Stimulated activated effector memory CD8-positive, alpha-beta T cell treated with anti-CD3 and anti-CD28 coated beads, Interleukin-12 subunit alpha, Interleukin-12 subunit beta, amount 100 ng/mL, for 72 hours (primary cell): ENCODE results near the gene NXPH1.

Experiments
- ATAC-seq: fragments of 150-1000 bp; cut with Tn5 transposase; 2 replicates; pipeline ENCODE4 v1.10.0; 2021
- DNase-seq, 2 donors: peaks; one replicate each; pipeline ENCODE4 v3.0.0; 2021 to 2022; ENCODE audit warnings: low spot score in 2 of 2
- H3K27ac Mint-ChIP-seq: one replicate; pipeline ENCODE4 v1.8.0; 2022; ENCODE audit warnings: mild to moderate bottlenecking, mixed read lengths
- H3K36me3 Mint-ChIP-seq: one replicate; pipeline ENCODE4 v1.8.0; 2022; ENCODE audit warnings: mild to moderate bottlenecking, mixed read lengths
- H3K4me1 Mint-ChIP-seq: one replicate; pipeline ENCODE4 v1.8.0; 2022; ENCODE audit warnings: mixed read lengths
- H3K4me3 Mint-ChIP-seq: one replicate; pipeline ENCODE4 v1.8.0; 2022; ENCODE audit warnings: mild to moderate bottlenecking, mixed read lengths
- H3K9me3 Mint-ChIP-seq: one replicate; pipeline ENCODE4 v1.8.0; 2022; ENCODE audit warnings: mixed read lengths

Gene NXPH1

DNA sequence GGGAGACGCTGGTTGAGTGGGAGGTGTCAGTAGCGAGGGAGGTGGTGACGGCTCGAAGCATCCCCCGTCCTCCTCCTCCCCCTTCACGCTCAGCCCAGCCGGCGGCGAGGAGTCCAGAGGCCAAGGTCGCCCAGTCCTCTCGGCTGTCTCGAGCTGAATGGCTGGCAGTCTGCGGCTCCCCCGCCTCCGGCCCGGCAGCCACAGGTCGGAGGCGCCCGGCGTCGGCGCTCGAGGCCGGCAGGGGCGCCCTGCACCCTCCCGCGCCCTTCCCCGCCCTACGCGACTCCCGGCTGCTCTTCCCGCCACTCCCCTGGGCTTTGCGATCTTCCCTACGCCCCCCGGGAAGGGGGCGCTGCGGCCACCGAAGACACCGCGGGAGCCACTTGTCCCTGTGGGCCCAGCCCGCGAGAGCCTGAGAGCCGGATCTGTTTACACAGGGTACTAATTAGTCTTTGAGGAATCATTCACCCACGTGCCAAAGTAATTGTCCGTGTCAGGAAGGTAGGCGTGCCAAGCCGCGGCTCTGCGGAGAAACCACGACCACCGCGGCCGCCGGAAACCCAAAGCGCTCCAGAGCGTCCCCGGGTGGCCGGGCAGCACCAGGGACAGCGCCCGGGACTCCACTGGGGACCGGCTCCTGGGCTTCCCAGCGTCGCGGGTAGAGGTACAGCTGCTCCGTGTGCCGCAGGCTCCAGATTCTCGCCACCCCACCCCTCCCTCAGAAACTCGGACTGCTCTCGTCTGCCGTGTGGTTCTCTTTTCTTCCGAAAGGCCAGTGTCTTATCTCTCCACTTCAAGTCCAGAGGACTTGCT, at the start of gene NXPH1:
TSS of gene NXPH1 (plus strand) at position 133 of the 813 bp plus-strand sequence.
- no peak within 1 kb of the TSS for H3K27ac Mint-ChIP-seq
- DNase-seq (no peak), ATAC-seq (peak; percentile 36)
- H3K9me3 Mint-ChIP-seq, result peaks cover 3% of the 10 kb centered on the region
- peaks cover 6% of the 10 kb centered on the region for H3K36me3 Mint-ChIP-seq
- H3K4me3 Mint-ChIP-seq, result peak within 1 kb of the TSS; percentile 6
- peaks cover 36% of the 10 kb centered on the region for H3K4me1 Mint-ChIP-seq

DNA sequence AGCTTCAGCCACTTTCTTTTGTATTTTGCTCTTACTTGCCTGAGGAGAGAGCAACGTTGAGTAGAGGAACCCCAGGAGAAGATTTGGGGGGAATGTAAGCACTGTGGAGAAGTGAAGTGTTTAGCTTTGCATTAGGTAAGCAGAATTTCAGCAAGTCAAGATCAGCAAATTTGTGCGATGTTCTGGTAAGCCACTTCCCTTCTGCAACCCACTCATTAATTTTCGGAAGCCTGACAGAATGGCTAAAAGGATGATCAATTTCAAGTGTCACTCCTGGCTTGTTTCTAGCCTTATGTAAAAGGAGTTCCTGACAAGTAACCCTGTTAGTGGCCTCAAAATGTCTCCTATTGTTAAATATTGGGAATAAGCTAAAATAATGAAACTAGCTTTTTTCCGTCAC, 48.5 kb upstream of the NXPH1 start:
- ATAC-seq (no peak), DNase-seq (no peak)
- H3K9me3 Mint-ChIP-seq, result no peaks in the 10 kb centered on the region
- H3K4me3 Mint-ChIP-seq, result no peak overlapping the region
- H3K36me3 Mint-ChIP-seq, result no peaks in the 10 kb centered on the region
- no peak overlapping the region for H3K27ac Mint-ChIP-seq
- H3K4me1 Mint-ChIP-seq, result no peaks in the 10 kb centered on the region

DNA sequence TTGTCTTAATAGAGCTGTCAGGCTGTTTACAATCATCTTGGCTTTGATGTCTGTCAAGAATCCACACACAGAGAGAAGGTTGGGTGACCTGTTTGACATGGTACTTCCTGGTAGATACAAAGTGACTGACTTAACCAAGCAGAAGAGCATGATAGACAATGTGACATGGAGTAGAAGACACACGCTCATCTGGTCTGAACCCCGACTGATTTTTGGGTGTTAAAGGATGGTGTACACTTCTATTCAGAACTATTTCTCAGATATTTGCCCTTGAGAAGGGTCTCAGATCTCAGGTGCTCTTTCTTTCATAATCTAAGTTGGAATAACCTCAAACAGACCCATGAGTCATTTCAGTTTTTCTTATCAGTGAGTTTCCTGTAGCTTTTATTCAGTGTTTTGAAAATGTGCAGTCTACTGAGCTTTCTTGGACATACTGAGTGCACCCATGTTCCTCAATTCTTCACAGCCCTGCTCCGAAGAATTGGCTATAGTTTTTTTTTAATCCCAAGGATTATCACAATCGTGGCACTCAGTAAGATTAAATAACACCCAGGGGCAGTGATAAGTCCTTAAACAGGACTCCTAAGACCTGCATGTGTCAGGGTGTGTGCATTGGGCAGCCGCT, 46.4 kb upstream of the NXPH1 start:
- no peak overlapping the region for H3K27ac Mint-ChIP-seq
- no peak for DNase-seq

DNA sequence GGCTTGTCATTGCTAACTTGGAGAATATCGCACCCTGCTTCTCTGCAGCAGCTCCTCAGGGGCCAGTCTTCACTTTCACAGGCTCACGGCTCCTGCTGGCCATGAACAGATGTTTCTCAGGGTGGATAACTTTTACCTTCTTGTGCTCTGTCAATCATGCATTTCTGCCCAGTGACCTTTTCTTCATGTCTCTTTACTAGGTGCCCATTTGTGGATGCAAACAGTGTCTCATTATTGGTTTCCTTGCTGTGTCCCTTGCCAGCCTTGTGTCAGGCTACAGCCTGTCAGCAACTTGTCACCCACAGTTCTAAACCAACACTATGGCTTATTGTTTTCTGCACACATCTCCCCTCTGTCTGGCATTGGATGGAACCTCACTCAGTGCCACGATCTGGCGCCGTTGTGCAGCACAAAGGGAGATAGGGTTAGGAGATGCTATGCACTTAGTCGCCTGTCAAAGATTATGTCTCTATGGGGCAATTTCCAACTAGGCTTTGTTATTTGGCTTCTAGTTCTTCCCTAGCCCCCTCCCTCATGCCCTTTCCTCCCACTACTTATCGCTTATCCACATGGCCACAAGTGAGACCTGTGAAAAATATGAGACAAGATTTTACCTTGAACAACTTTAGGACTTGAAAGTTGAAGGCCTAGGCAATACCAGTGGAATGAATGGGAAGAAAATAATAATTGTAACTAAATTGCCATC, 45.7 kb upstream of the NXPH1 start:
- Mint-ChIP-seq H3K27ac (no peak overlapping the region), H3K9me3 (no peaks in the 10 kb centered on the region), H3K4me1 (no peaks in the 10 kb centered on the region), H3K36me3 (no peaks in the 10 kb centered on the region), H3K4me3 (no peak overlapping the region)
- ATAC-seq (peak; percentile 28), DNase-seq (no peak)

More for the DNA sequence above, 46.4 kb upstream of the NXPH1 start:
- H3K36me3 Mint-ChIP-seq, result no peaks in the 10 kb centered on the region
- no peak overlapping the region for H3K4me3 Mint-ChIP-seq
- no peaks in the 10 kb centered on the region for H3K9me3 Mint-ChIP-seq
- H3K4me1 Mint-ChIP-seq, result no peaks in the 10 kb centered on the region
- ATAC-seq, result peak; percentile 48

DNA sequence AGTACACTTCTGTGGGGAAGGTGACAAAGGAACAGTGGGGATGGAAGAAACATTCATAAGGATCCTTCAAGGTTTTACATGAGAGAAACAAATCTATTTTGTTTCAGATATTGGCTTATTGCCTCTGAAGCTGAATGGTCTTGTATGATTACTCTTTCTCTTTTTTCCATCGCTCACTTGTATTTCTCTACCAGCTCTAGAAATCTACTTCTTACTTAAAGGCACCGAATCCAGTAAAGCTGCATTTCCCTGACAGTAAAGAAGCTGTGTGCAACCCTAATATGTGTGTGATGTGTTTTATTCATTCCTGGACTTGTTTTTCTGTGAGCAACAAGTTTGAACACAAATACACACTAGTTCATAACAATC, 45.2 kb upstream of the NXPH1 start:
- ATAC-seq, result no peak
- DNase-seq, result no peak
- Mint-ChIP-seq H3K27ac (no peak overlapping the region), H3K36me3 (no peaks in the 10 kb centered on the region), H3K4me1 (no peaks in the 10 kb centered on the region), H3K9me3 (no peaks in the 10 kb centered on the region), H3K4me3 (no peak overlapping the region)

- DNase-seq (no peak), ATAC-seq (no peak)
- Mint-ChIP-seq H3K4me1 (no peaks in the 10 kb centered on the region), H3K9me3 (no peaks in the 10 kb centered on the region), H3K27ac (no peak overlapping the region), H3K4me3 (no peak overlapping the region), H3K36me3 (no peaks in the 10 kb centered on the region)
Observed at GRCh38 chr7:8389593-8390261, 43.7 kb upstream of the NXPH1 start.

DNA sequence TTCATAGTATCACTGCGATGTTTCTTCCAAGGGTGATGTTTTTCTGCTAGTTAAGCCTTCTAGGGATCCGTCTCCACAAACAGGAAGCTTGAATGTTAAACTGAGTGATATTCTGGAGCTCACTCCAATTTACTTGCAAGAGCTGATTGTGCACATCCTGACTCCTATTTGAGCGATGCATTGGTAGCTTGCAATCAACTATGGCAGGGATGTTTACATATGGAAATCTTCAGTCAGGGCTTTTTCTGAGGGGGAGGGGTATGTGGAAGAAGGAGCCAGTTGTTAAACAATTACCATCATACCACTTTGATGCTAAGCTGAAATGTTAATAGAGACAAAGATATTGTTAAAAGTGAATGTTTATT, 43.2 kb upstream of the NXPH1 start:
- Mint-ChIP-seq H3K4me3 (no peak overlapping the region), H3K36me3 (no peaks in the 10 kb centered on the region), H3K4me1 (no peaks in the 10 kb centered on the region), H3K27ac (no peak overlapping the region), H3K9me3 (no peaks in the 10 kb centered on the region)
- DNase-seq (no peak), ATAC-seq (no peak)

DNA sequence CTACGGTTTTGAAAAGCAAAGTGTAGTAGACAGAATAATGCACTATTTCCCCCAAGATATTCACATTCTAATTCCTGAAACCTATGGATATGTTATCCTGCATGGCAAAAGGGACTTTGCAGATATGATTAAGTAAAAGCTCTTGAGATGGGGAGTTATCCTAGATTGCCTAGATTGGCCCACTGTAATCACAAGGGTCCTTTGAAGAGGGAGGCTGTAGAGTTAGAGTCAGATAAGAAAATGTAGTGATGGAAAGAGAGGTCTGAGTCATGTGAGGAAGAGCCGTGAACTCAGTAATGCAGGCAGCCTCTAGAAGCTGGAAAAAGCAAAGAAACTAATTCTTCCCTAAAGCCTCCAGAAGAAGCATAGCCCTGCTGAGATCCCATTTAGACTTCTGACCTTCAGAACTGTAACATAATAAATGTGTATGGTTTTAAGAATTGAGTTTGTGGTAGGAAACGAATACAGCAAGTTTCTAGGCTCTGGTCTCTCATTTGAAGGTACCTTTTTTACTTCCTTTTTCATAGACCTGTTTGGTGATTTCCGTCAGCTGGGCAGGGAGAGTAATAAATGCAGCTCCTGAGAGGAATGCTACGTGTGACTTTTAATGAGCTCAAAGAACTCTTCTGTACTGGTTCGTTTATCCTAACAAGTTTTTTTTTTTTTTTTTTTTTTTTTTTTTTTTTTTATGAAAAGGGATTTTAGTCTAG, 41.9 kb upstream of the NXPH1 start:
- no peak overlapping the region for H3K4me3 Mint-ChIP-seq
- DNase-seq (no peak), ATAC-seq (no peak)
- no peaks in the 10 kb centered on the region for H3K9me3 Mint-ChIP-seq
- H3K36me3 Mint-ChIP-seq, result no peaks in the 10 kb centered on the region
- H3K4me1 Mint-ChIP-seq, result no peaks in the 10 kb centered on the region
- H3K27ac Mint-ChIP-seq, result no peak overlapping the region

GRCh38 chr7:8396294-8396693, 37.1 kb upstream of the NXPH1 start:
- ATAC-seq (no peak), DNase-seq (no peak)
- no peaks in the 10 kb centered on the region for H3K9me3 Mint-ChIP-seq
- no peak overlapping the region for H3K27ac Mint-ChIP-seq
- no peaks in the 10 kb centered on the region for H3K4me1 Mint-ChIP-seq
- H3K4me3 Mint-ChIP-seq, result no peak overlapping the region
- H3K36me3 Mint-ChIP-seq, result no peaks in the 10 kb centered on the region

- ATAC-seq (no peak), DNase-seq (no peak)
- Mint-ChIP-seq H3K9me3 (no peaks in the 10 kb centered on the region), H3K27ac (no peak overlapping the region), H3K36me3 (no peaks in the 10 kb centered on the region), H3K4me3 (no peak overlapping the region), H3K4me1 (no peaks in the 10 kb centered on the region)
Observed at GRCh38 chr7:8408871-8409270, 24.5 kb upstream of the NXPH1 start.

GRCh38 chr7:8411103-8411502, 22.3 kb upstream of the NXPH1 start:
- no peak for ATAC-seq
- Mint-ChIP-seq H3K36me3 (no peaks in the 10 kb centered on the region), H3K4me3 (no peak overlapping the region), H3K27ac (no peak overlapping the region), H3K9me3 (no peaks in the 10 kb centered on the region), H3K4me1 (no peaks in the 10 kb centered on the region)
- no peak for DNase-seq

DNA sequence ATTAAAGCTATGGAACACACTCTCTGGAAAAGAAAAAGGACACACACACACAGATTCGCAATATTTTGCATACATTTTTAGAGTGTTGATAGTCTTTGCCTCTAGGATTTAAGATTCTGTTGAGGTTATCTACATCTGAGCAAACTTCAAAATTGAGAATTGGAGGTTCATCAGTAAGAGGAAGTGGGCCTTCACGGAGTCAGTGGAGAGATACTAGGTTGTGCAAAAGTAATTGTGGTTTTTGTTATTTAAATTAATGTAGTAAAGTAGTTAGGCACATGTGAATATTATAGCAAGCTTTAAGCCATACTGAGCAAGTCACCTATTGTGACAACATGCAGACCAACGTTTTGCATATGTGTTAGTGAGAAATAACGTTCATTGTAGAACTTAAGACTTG, 19.8 kb upstream of the NXPH1 start:
- Mint-ChIP-seq H3K27ac (no peak overlapping the region), H3K9me3 (no peaks in the 10 kb centered on the region), H3K4me1 (no peaks in the 10 kb centered on the region), H3K36me3 (no peaks in the 10 kb centered on the region), H3K4me3 (no peak overlapping the region)
- no peak for ATAC-seq
- DNase-seq, result no peak

DNA sequence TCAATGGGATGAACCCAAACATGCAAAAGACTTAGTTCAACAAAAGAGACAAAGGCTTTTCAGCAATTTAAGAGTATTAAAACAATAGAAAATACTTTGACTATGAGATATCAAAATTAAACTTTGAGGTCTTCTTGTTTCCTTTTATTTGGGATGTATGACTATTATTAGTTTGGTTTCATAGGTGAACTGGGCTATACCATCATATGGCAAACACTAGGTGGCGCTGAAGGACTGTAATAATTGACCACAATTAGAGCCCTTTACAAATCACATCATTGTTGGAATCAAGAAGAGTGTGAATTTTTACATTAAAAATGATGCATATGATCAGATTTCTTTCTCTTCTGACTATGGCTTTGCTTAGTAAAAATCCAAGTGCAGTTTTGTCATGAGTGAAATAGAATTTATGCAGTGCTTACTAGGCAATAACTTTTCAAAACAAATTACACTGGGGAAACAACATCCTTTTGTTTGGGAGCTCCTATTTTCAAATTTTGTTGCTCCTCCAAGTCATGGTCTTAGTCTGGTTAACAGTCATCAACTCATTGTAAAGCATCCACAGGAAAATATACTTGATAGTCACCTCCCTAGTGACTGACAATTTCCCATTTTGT, 14.7 kb upstream of the NXPH1 start:
- Mint-ChIP-seq H3K36me3 (no peaks in the 10 kb centered on the region), H3K4me3 (no peak overlapping the region), H3K27ac (no peak overlapping the region), H3K9me3 (no peaks in the 10 kb centered on the region), H3K4me1 (no peaks in the 10 kb centered on the region)
- DNase-seq (peak in 1 of 2 donors; percentile 12), ATAC-seq (no peak)

DNA sequence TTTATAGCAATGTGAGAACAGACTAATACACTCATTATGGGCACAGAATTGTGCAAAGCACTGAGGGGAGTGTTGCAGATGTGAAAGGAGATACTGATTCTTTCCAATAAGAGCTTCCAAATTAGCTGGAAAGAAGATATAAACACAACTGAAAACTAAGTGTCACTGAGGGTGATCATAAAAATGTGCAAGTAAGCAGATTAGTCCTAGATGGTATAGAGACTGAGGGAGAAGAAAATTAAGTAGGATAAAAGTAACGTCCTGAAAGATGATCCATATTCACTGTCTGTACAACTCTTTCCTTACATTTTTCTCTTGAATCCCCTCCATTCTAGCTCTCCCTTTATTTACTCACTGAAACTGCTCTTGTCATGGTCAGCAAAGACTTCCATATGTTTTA, 11.2 kb upstream of the NXPH1 start:
- no peak for ATAC-seq
- H3K27ac Mint-ChIP-seq, result no peak overlapping the region
- no peaks in the 10 kb centered on the region for H3K36me3 Mint-ChIP-seq
- H3K4me1 Mint-ChIP-seq, result no peaks in the 10 kb centered on the region
- no peak for DNase-seq
- no peak overlapping the region for H3K4me3 Mint-ChIP-seq
- no peaks in the 10 kb centered on the region for H3K9me3 Mint-ChIP-seq

GRCh38 chr7:8423057-8423456, 10.4 kb upstream of the NXPH1 start:
- Mint-ChIP-seq H3K4me1 (no peaks in the 10 kb centered on the region), H3K9me3 (no peaks in the 10 kb centered on the region)

More at GRCh38 chr7:8423057-8423456, 10.4 kb upstream of the NXPH1 start:
- ATAC-seq (peak; percentile 46), DNase-seq (no peak)
- no peak overlapping the region for H3K27ac Mint-ChIP-seq
- no peak overlapping the region for H3K4me3 Mint-ChIP-seq
- H3K36me3 Mint-ChIP-seq, result no peaks in the 10 kb centered on the region
